Measurements from ENCODE around the gene TEKTIP1. TPM values are rescaled to one million over a fixed set of nuclear protein-coding genes. Genes with fewer than 3 reads are reported as not detected.

The TEKTIP1 gene
- total RNA-seq, 1 experiment from 2014 or later, result 1.3 TPM

GRCh38 chr19:3550947-3551791 is 12.2 kb downstream of the TEKTIP1 start:
- Histone ChIP-seq H3K79me1 (ENCODE audit: insufficient read depth, low read depth, low read length, poor library complexity, severe bottlenecking) (no peaks in the 10 kb centered on the region), H4K8ac (replicated peaks; ENCODE audit: insufficient read length, low read depth, low read length) (no peak overlapping the region), H3K14ac (ENCODE audit: insufficient read depth, low read length) (no peak overlapping the region), H2BK5ac (ENCODE audit: insufficient read length, low read length) (no peak overlapping the region), H3K4me1 (ENCODE audit: insufficient read depth, low read length) (no peaks in the 10 kb centered on the region), H3K9me3 (ENCODE audit: control insufficient read depth, low read depth, low read length) (no peaks in the 10 kb centered on the region), H3K79me2 (ENCODE audit: insufficient read depth, low read length) (no peaks in the 10 kb centered on the region), H3K4ac (ENCODE audit: low read depth, low read length) (no peak overlapping the region), H3K9ac (ENCODE audit: extremely low read depth, insufficient read length, low read length) (no peak overlapping the region), H2BK12ac (ENCODE audit: insufficient read length, low read depth, low read length) (no peak overlapping the region), H3K23me2 (ENCODE audit: insufficient read length, low read depth, low read length, poor library complexity, severe bottlenecking) (no peaks in the 10 kb centered on the region), H4K91ac (ENCODE audit: insufficient read length, low read depth, low read length) (no peak overlapping the region), H3K56ac (ENCODE audit: insufficient read length, low read depth, low read length) (no peak overlapping the region), H2AK5ac (ENCODE audit: insufficient read length, low read length) (no peak overlapping the region), H2BK120ac (ENCODE audit: low read depth, low read length, poor library complexity, severe bottlenecking) (no peak overlapping the region), H3K27me3 (ENCODE audit: insufficient read depth, low read length) (no peaks in the 10 kb centered on the region; the same call in 1 of the 2 replicates), H3T11ph (ENCODE audit: low read length) (no peak overlapping the region), H3K18ac (ENCODE audit: insufficient read length, low read depth, low read length) (no peak overlapping the region), H4K20me1 (ENCODE audit: control insufficient read depth, insufficient read depth, insufficient read length) (no peaks in the 10 kb centered on the region), H2BK20ac (ENCODE audit: low read depth, low read length, poor library complexity, severe bottlenecking) (no peak overlapping the region), H3K27ac (ENCODE audit: insufficient read length, low read depth, low read length) (no peak overlapping the region), H2BK15ac (ENCODE audit: low read depth, low read length) (no peak overlapping the region), H2AFZ (ENCODE audit: low read length) (no peak overlapping the region), H4K5ac (ENCODE audit: insufficient read length, low read depth, low read length) (no peak overlapping the region), H3K4me2 (ENCODE audit: insufficient read depth, insufficient read length, low read length) (no peak overlapping the region), H3K23ac (ENCODE audit: insufficient read length, low read depth, low read length) (no peak overlapping the region)
- TF ChIP-seq CTCF (conservative IDR thresholded peaks at IDR 0.05), result no peak
- Mint-ChIP-seq H3K4me3 (no peak overlapping the region), H3K36me3 (ENCODE audit: insufficient read depth in 1 of 3, low read depth in 3 of 3) (peaks cover 4 to 6% (median 5%) of the 10 kb centered on the region in 3 experiments; a peak in 4 of 7 replicates), H3K9me3 (no peaks in the 10 kb centered on the region), H3K4me1 (peaks cover under 1 to 3% of the 10 kb centered on the region in 2 experiments), H3K27ac (no peak overlapping the region; a peak in 1 of 7 replicates), H3K27me3 (ENCODE audit: low read depth) (peaks cover 6% of the 10 kb centered on the region)
- no CpG with 5 or more reads among the region's 34 CpGs for WGBS (ENCODE audit: extremely low coverage, insufficient read length, low lambda C conversion rate)
- no peak for DNase-seq
